H9 (cell line): ENCODE data around the gene TFAP2C. TPM values are rescaled to one million over a fixed set of nuclear protein-coding genes. Genes with fewer than 3 reads are reported as not detected.
A peak's percentile ranks its signal among the peaks of the same experiment; 100 is the strongest.

Experiments used
- DNase-seq: peaks from one replicate; pipeline ENCODE4 v3.0.0-alpha.2; 2017
- H2AFZ ChIP-seq: one replicate; pipeline ENCODE4 v1.6.1; 2013; ENCODE audit warnings: mild to moderate bottlenecking, low read length, control low read depth, moderate library complexity
- H2AK5ac ChIP-seq: 2 replicates; pipeline ENCODE4 v1.6.1; 2013; ENCODE audit warnings: low read length, control low read depth, mixed read lengths; ENCODE audit not compliant: insufficient read length
- H2BK120ac ChIP-seq: one replicate; pipeline ENCODE4 v1.6.1; 2013; ENCODE audit warnings: low read depth, mild to moderate bottlenecking, low read length, control low read depth, inconsistent platforms; ENCODE audit not compliant: poor library complexity, severe bottlenecking
- H2BK12ac ChIP-seq: 2 replicates; pipeline ENCODE4 v1.6.1; 2013; ENCODE audit warnings: low read length, control low read depth, mixed read lengths, low read depth; ENCODE audit not compliant: insufficient read length
- H2BK15ac ChIP-seq: 2 replicates; pipeline ENCODE4 v1.6.1; 2013; ENCODE audit warnings: low read depth, low read length, control low read depth
- H2BK20ac ChIP-seq: one replicate; pipeline ENCODE4 v1.6.1; 2013; ENCODE audit warnings: low read depth, mild to moderate bottlenecking, low read length, control low read depth, inconsistent platforms; ENCODE audit not compliant: poor library complexity, severe bottlenecking
- H2BK5ac ChIP-seq: 2 replicates; pipeline ENCODE4 v1.6.1; 2013; ENCODE audit warnings: low read length, control low read depth, mixed read lengths; ENCODE audit not compliant: insufficient read length
- H3K14ac ChIP-seq: 2 replicates; pipeline ENCODE4 v1.6.1; 2013; ENCODE audit warnings: low read length, control low read depth; ENCODE audit not compliant: insufficient read depth
- H3K18ac ChIP-seq: 2 replicates; pipeline ENCODE4 v1.6.1; 2013; ENCODE audit warnings: low read depth, mild to moderate bottlenecking, mixed read lengths, low read length, control low read depth; ENCODE audit not compliant: insufficient read length
- H3K23ac ChIP-seq: 2 replicates; pipeline ENCODE4 v1.6.1; 2013; ENCODE audit warnings: low read length, control low read depth, mixed read lengths, low read depth; ENCODE audit not compliant: insufficient read length
- H3K23me2 ChIP-seq: 2 replicates; pipeline ENCODE4 v1.6.1; 2013; ENCODE audit warnings: low read depth, mild to moderate bottlenecking, mixed read lengths, low read length, control low read depth; ENCODE audit not compliant: insufficient read length, poor library complexity, severe bottlenecking
- H3K27ac ChIP-seq: 2 replicates; pipeline ENCODE4 v1.5.1; 2013; ENCODE audit warnings: low read length, control low read depth, mixed read lengths, low read depth; ENCODE audit not compliant: insufficient read length
- H3K27me3 ChIP-seq: 2 replicates; pipeline ENCODE4 v1.6.1; 2013; ENCODE audit warnings: low read length, control low read depth, inconsistent platforms; ENCODE audit not compliant: insufficient read depth
- H3K4ac ChIP-seq: 2 replicates; pipeline ENCODE4 v1.6.1; 2013; ENCODE audit warnings: low read depth, mild to moderate bottlenecking, control low read depth, inconsistent platforms, low read length, moderate library complexity
- H3K4me1 ChIP-seq: 2 replicates; pipeline ENCODE4 v1.6.1; 2013; ENCODE audit warnings: low read length, control low read depth, inconsistent platforms; ENCODE audit not compliant: insufficient read depth
- H3K4me2 ChIP-seq: 2 replicates; pipeline ENCODE4 v1.6.1; 2013; ENCODE audit warnings: low read length, control low read depth, mixed read lengths; ENCODE audit not compliant: insufficient read length, insufficient read depth
- H3K56ac ChIP-seq: 2 replicates; pipeline ENCODE4 v1.6.1; 2013; ENCODE audit warnings: low read depth, mild to moderate bottlenecking, mixed read lengths, low read length, control low read depth; ENCODE audit not compliant: insufficient read length
- H3K79me1 ChIP-seq: 2 replicates; pipeline ENCODE4 v1.6.1; 2013; ENCODE audit warnings: low read depth, mild to moderate bottlenecking, moderate library complexity, low read length, control low read depth, inconsistent platforms; ENCODE audit not compliant: insufficient read depth, poor library complexity, severe bottlenecking
- H3K79me2 ChIP-seq: 2 replicates; pipeline ENCODE4 v1.6.1; 2013; ENCODE audit warnings: low read length, control low read depth, inconsistent platforms; ENCODE audit not compliant: insufficient read depth
- H3K9ac ChIP-seq: 2 replicates; pipeline ENCODE4 v1.6.1; 2013; ENCODE audit warnings: low read length, control low read depth, mixed read lengths; ENCODE audit not compliant: insufficient read length; ENCODE audit errors: extremely low read depth
- H3K9me3 ChIP-seq: one replicate; pipeline ENCODE4 v1.6.1; 2013; ENCODE audit warnings: low read depth, low read length, inconsistent platforms; ENCODE audit not compliant: control insufficient read depth
- H3T11ph ChIP-seq: one replicate; pipeline ENCODE4 v1.6.1; 2013; ENCODE audit warnings: mild to moderate bottlenecking, low read length, control low read depth, inconsistent platforms
- H4K20me1 ChIP-seq: one replicate; pipeline ENCODE4 v1.6.1; 2013; ENCODE audit not compliant: control insufficient read depth, insufficient read length, insufficient read depth
- H4K5ac ChIP-seq: 2 replicates; pipeline ENCODE4 v1.6.1; 2013; ENCODE audit warnings: low read depth, mild to moderate bottlenecking, mixed read lengths, low read length, control low read depth; ENCODE audit not compliant: insufficient read length
- H4K8ac ChIP-seq: replicated peaks from 2 replicates; pipeline ENCODE4 v1.6.1; 2013; ENCODE audit warnings: low read length, control low read depth, mixed read lengths, low read depth; ENCODE audit not compliant: insufficient read length
- H4K91ac ChIP-seq: 2 replicates; pipeline ENCODE4 v1.6.1; 2013; ENCODE audit warnings: low read depth, mild to moderate bottlenecking, moderate library complexity, mixed read lengths, low read length, control low read depth; ENCODE audit not compliant: insufficient read length
- H3K27ac Mint-ChIP-seq, 3 experiments: 2 replicates in 2 of 3; 3 replicates in 1 of 3; pipeline ENCODE4 v1.8.0; 2020 to 2021; ENCODE audit warnings: mixed read lengths in 3 of 3, mild to moderate bottlenecking in 1 of 3, moderate library complexity in 1 of 3
- H3K27me3 Mint-ChIP-seq: 2 replicates; pipeline ENCODE4 v1.8.0; 2021; ENCODE audit warnings: low read depth, mild to moderate bottlenecking, moderate library complexity, mixed read lengths
- H3K36me3 Mint-ChIP-seq, 3 experiments: 2 replicates in 2 of 3; 3 replicates in 1 of 3; pipeline ENCODE4 v1.8.0; 2020 to 2021; ENCODE audit warnings: low read depth in 3 of 3, mixed read lengths in 3 of 3; ENCODE audit not compliant: insufficient read depth in 1 of 3
- H3K4me1 Mint-ChIP-seq, 2 experiments: 2 replicates each; pipeline ENCODE4 v1.8.0; 2020; ENCODE audit warnings: mixed read lengths in 2 of 2
- H3K4me3 Mint-ChIP-seq, 2 experiments: 2 replicates in 1 of 2; 3 replicates in 1 of 2; pipeline ENCODE4 v1.8.0; 2020 to 2021; ENCODE audit warnings: mild to moderate bottlenecking in 2 of 2, mixed read lengths in 2 of 2, moderate library complexity in 1 of 2
- H3K9me3 Mint-ChIP-seq, 2 experiments: 2 replicates in 1 of 2; 3 replicates in 1 of 2; pipeline ENCODE4 v1.8.0; 2020; ENCODE audit warnings: mild to moderate bottlenecking in 2 of 2, mixed read lengths in 2 of 2, moderate library complexity in 1 of 2
- WGBS: extraction: QIAGEN DNeasy Blood & Tissue Kit; methylation state at CpG from one replicate; pipeline ENCODE4 v1.1.7; 2013; ENCODE audit warnings: missing lambda C conversion rate, low lambda C conversion rate, mixed read lengths; ENCODE audit not compliant: insufficient read length; ENCODE audit errors: extremely low coverage; 5-methylcytosine and 5-hydroxymethylcytosine counted together
- total RNA-seq: library from RNA; stranded (reverse); gene quantifications from 2 replicates; pipeline ENCODE4 v1.2.1, GENCODE V29; 2021
- TF ChIP-seq, protein P1 (sequence below): fragments of 200-600 bp; sonication (generic); conservative IDR thresholded peaks from 3 replicates; pipeline ENCODE4 v1.8.0; 2021; ENCODE audit warnings: antibody characterized with exemption, mild to moderate bottlenecking

The TFAP2C gene
- total RNA-seq, 1 experiment from 2014 or later = 24.3 TPM

DNA sequence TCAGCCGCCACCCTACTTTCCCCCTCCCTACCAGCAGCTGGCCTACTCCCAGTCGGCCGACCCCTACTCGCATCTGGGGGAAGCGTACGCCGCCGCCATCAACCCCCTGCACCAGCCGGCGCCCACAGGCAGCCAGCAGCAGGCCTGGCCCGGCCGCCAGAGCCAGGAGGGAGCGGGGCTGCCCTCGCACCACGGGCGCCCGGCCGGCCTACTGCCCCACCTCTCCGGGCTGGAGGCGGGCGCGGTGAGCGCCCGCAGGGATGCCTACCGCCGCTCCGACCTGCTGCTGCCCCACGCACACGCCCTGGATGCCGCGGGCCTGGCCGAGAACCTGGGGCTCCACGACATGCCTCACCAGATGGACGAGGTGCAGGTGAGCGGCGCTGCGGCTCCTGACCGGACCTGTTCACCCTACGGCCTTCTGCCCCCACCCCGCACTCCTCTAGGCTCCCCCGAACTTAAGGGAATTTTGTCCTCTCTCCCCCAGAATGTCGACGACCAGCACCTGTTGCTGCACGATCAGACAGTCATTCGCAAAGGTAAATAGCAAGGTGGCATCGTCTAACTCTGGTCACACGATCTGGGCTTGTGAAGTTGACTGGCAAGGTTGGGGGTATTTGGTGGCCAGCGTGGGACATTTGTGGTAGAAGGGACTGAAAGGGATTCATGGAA lies 2.3 kb downstream of the TFAP2C start:
- H3K9me3 Mint-ChIP-seq = no peaks in the 10 kb centered on the region; a peak in 2 of 5 replicates
- no peak overlapping the region for H2BK120ac ChIP-seq
- H4K8ac ChIP-seq = no peak overlapping the region
- H4K91ac ChIP-seq = no peak overlapping the region
- H3K4me1 Mint-ChIP-seq = peaks cover 60 to 67% of the 10 kb centered on the region in 2 experiments
- H2AK5ac ChIP-seq = no peak overlapping the region
- H3K27me3 ChIP-seq = peaks cover 26% of the 10 kb centered on the region
- peaks cover 37% of the 10 kb centered on the region for H3K27me3 Mint-ChIP-seq
- TF ChIP-seq, protein P1, sequence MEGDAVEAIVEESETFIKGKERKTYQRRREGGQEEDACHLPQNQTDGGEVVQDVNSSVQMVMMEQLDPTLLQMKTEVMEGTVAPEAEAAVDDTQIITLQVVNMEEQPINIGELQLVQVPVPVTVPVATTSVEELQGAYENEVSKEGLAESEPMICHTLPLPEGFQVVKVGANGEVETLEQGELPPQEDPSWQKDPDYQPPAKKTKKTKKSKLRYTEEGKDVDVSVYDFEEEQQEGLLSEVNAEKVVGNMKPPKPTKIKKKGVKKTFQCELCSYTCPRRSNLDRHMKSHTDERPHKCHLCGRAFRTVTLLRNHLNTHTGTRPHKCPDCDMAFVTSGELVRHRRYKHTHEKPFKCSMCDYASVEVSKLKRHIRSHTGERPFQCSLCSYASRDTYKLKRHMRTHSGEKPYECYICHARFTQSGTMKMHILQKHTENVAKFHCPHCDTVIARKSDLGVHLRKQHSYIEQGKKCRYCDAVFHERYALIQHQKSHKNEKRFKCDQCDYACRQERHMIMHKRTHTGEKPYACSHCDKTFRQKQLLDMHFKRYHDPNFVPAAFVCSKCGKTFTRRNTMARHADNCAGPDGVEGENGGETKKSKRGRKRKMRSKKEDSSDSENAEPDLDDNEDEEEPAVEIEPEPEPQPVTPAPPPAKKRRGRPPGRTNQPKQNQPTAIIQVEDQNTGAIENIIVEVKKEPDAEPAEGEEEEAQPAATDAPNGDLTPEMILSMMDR = no peak
- no peaks in the 10 kb centered on the region for H3K79me2 ChIP-seq
- peaks cover 8% of the 10 kb centered on the region for H3K4me1 ChIP-seq
- H3K36me3 Mint-ChIP-seq = peaks cover 0 to 38% (median 37%) of the 10 kb centered on the region in 3 experiments; a peak in 6 of 7 replicates
- no peak overlapping the region for H2BK20ac ChIP-seq
- no peaks in the 10 kb centered on the region for H4K20me1 ChIP-seq
- peaks cover 38% of the 10 kb centered on the region for H3K23me2 ChIP-seq
- H3K79me1 ChIP-seq = no peaks in the 10 kb centered on the region
- no CpG with 5 or more reads among the region's 48 CpGs for WGBS
- H3T11ph ChIP-seq = no peak overlapping the region
- H3K14ac ChIP-seq = peak overlapping the region; percentile 74
- DNase-seq = no peak
- no peak overlapping the region for H3K27ac ChIP-seq
- H2BK5ac ChIP-seq = no peak overlapping the region
- peak overlapping the region; percentile 22 for H3K56ac ChIP-seq
- H2BK12ac ChIP-seq = no peak overlapping the region
- no peak overlapping the region for H2BK15ac ChIP-seq
- no peak overlapping the region for H3K27ac Mint-ChIP-seq
- no peak overlapping the region for H3K18ac ChIP-seq
- H3K9me3 ChIP-seq = no peaks in the 10 kb centered on the region
- peak overlapping the region; percentile 61 for H3K9ac ChIP-seq
- no peak overlapping the region for H3K4ac ChIP-seq
- H4K5ac ChIP-seq = no peak overlapping the region
- peak overlapping the region; percentile 81 to 88 for H3K4me3 Mint-ChIP-seq
- H3K23ac ChIP-seq = no peak overlapping the region
- H2AFZ ChIP-seq = no peak overlapping the region
- peak overlapping the region; percentile 97 for H3K4me2 ChIP-seq
